SH-SY5Y (cell line): ENCODE data around the gene PWWP2B.

Experiments used
- GATA2 ChIP-seq: IDR thresholded peaks from 2 replicates; pipeline ENCODE4 v1.6.1; 2011; ENCODE audit warnings: mild to moderate bottlenecking, low read depth, low read length
- GATA3 ChIP-seq: IDR thresholded peaks from 2 replicates; pipeline ENCODE4 v1.6.1; 2011; ENCODE audit warnings: low read depth, mild to moderate bottlenecking, low read length, moderate library complexity

DNA sequence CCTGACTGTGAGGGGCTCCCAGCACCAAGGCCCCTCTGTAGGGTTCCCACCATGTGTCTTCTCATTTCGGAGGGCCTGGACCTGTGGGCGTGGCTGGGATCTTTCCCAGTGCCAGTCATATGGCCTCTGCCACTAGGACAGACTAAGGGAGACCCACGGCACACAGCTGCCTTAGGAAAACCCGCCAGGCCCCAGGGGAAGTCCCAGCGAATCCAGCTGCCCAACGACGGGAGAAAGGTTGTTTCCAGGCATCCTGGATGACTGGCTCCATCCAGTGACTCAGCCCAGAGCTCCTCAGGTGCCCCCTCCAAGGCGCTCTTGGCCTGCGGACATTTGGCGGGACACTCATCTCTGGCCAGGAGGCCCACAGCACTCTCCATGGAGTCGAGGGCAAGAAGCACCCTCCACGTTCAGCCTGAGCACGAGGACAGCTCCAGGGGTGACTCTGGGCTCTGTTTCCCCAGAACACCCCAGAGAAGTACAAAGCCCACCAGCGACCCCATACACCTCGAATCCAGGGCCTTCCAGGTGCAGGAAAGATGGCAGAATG is 39.9 kb downstream of the PWWP2B start:
- TF ChIP-seq GATA3, result no peak
- TF ChIP-seq GATA2, result no peak
